ENCODE measurements around the gene HES6.

- TF ChIP-seq POLR2A (IDR thresholded peaks at IDR 0.05; ENCODE audit: low read depth, low read length) = no peak
- no peak for TF ChIP-seq POLR2AphosphoS5 (IDR thresholded peaks at IDR 0.05; ENCODE audit: low read depth, low read length)
These were observed 2.3 kb downstream of the HES6 start for GRCh38 chr2:238237431-238238135.
